GM12878 (cell line): ENCODE data around the gene IFNL3.

Experiments
- EZH2 ChIP-seq: IDR thresholded peaks from 2 replicates; pipeline ENCODE4 v1.6.1; 2012; ENCODE audit warnings: low read depth, mild to moderate bottlenecking, control low read depth, inconsistent platforms, low read length, borderline replicate concordance; ENCODE audit not compliant: control insufficient read depth
- TF ChIP-seq, protein P1 (sequence below), 3 experiments: IDR thresholded peaks in 2 of 3; conservative IDR thresholded peaks in 1 of 3; 2 replicates each; pipeline ENCODE4 v1.5.1; 2011; ENCODE audit warnings: low read depth in 3 of 3, low read length in 3 of 3, mild to moderate bottlenecking in 3 of 3, control low read depth in 2 of 3, moderate library complexity in 2 of 3, inconsistent platforms in 1 of 3, mixed read lengths in 1 of 3; ENCODE audit not compliant: control insufficient read depth in 2 of 3, insufficient read depth in 1 of 3; ENCODE audit errors: extremely low read depth in 1 of 3

- TF ChIP-seq, protein P1, sequence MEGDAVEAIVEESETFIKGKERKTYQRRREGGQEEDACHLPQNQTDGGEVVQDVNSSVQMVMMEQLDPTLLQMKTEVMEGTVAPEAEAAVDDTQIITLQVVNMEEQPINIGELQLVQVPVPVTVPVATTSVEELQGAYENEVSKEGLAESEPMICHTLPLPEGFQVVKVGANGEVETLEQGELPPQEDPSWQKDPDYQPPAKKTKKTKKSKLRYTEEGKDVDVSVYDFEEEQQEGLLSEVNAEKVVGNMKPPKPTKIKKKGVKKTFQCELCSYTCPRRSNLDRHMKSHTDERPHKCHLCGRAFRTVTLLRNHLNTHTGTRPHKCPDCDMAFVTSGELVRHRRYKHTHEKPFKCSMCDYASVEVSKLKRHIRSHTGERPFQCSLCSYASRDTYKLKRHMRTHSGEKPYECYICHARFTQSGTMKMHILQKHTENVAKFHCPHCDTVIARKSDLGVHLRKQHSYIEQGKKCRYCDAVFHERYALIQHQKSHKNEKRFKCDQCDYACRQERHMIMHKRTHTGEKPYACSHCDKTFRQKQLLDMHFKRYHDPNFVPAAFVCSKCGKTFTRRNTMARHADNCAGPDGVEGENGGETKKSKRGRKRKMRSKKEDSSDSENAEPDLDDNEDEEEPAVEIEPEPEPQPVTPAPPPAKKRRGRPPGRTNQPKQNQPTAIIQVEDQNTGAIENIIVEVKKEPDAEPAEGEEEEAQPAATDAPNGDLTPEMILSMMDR (IDR thresholded peaks at IDR 0.05 in 2 of 3, conservative IDR thresholded peaks at IDR 0.05 in 1 of 3; ENCODE audit: control insufficient read depth in 2 of 3, extremely low read depth in 1 of 3, insufficient read depth in 1 of 3, low read depth in 3 of 3, low read length in 3 of 3) = no peak
- no peak for TF ChIP-seq EZH2
Measured at GRCh38 chr19:39284032-39284431, 39.2 kb upstream of the IFNL3 start.
